Measurements from ENCODE around the gene PYGM.

PYGM gene

GRCh38 chr11:64753019-64753379, 6.8 kb downstream of the PYGM start:
- in situ Hi-C loops (cut with MboI; ENCODE audit: low sequenced_read_pairs, unreplicated experiment), result no loop called here
- no peak for DNase-seq (ENCODE audit: low spot score)
- TF ChIP-seq, protein P1, sequence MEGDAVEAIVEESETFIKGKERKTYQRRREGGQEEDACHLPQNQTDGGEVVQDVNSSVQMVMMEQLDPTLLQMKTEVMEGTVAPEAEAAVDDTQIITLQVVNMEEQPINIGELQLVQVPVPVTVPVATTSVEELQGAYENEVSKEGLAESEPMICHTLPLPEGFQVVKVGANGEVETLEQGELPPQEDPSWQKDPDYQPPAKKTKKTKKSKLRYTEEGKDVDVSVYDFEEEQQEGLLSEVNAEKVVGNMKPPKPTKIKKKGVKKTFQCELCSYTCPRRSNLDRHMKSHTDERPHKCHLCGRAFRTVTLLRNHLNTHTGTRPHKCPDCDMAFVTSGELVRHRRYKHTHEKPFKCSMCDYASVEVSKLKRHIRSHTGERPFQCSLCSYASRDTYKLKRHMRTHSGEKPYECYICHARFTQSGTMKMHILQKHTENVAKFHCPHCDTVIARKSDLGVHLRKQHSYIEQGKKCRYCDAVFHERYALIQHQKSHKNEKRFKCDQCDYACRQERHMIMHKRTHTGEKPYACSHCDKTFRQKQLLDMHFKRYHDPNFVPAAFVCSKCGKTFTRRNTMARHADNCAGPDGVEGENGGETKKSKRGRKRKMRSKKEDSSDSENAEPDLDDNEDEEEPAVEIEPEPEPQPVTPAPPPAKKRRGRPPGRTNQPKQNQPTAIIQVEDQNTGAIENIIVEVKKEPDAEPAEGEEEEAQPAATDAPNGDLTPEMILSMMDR (IDR thresholded peaks at IDR 0.05; ENCODE audit: borderline replicate concordance, control extremely low read depth, extremely low read depth, insufficient read depth, missing control alignments), result no peak

GRCh38 chr11:64752175-64752970, 7.4 kb downstream of the PYGM start:
- TF ChIP-seq, protein P1 (IDR thresholded peaks at IDR 0.05; ENCODE audit: borderline replicate concordance, control extremely low read depth, extremely low read depth, insufficient read depth, missing control alignments), result no peak
- no peak for DNase-seq (ENCODE audit: low spot score)
- in situ Hi-C loops (cut with MboI; ENCODE audit: low sequenced_read_pairs, unreplicated experiment), result no loop called here

DNA sequence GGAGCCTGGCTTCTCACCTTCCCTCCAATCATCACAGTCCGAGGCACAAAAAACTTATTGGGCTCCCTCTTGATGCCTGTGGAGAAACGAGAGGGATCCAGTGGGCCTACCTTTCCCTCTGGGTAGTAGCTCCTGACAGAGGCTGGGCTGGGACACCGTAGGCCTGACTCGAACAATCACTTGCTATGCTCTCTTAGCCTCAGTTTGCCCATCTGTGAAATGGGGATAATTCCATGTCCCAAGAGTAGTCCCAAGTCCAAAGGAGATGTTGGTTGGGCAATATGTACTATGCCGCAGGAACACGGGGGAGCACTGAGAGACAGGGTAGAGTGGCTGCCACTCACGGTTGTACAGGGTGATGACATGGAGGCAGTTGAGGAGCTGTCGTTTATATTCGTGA, 8.2 kb downstream of the PYGM start:
- in situ Hi-C loops (cut with MboI; ENCODE audit: low sequenced_read_pairs, unreplicated experiment), result no loop called here
- DNase-seq (ENCODE audit: low spot score), result no peak
- TF ChIP-seq, protein P1 (IDR thresholded peaks at IDR 0.05; ENCODE audit: borderline replicate concordance, control extremely low read depth, extremely low read depth, insufficient read depth, missing control alignments), result no peak

GRCh38 chr11:64751136-64751535, 8.6 kb downstream of the PYGM start:
- TF ChIP-seq, protein P1 (IDR thresholded peaks at IDR 0.05; ENCODE audit: borderline replicate concordance, control extremely low read depth, extremely low read depth, insufficient read depth, missing control alignments), result no peak
- in situ Hi-C loops (cut with MboI; ENCODE audit: low sequenced_read_pairs, unreplicated experiment), result no loop called here
- DNase-seq (ENCODE audit: low spot score), result no peak

- in situ Hi-C loops (cut with MboI; ENCODE audit: low sequenced_read_pairs, unreplicated experiment), result no loop called here
These were observed 9.3 kb downstream of the PYGM start for GRCh38 chr11:64750361-64751054.

GRCh38 chr11:64747961-64748665, 11.7 kb downstream of the PYGM start:
- in situ Hi-C loops (cut with MboI; ENCODE audit: low sequenced_read_pairs, unreplicated experiment), result no loop called here
- TF ChIP-seq, protein P1 (IDR thresholded peaks at IDR 0.05; ENCODE audit: borderline replicate concordance, control extremely low read depth, extremely low read depth, insufficient read depth, missing control alignments), result no peak
- no peak for DNase-seq (ENCODE audit: low spot score)

More at GRCh38 chr11:64750361-64751054, 9.3 kb downstream of the PYGM start:
- TF ChIP-seq, protein P1 (IDR thresholded peaks at IDR 0.05; ENCODE audit: borderline replicate concordance, control extremely low read depth, extremely low read depth, insufficient read depth, missing control alignments), result no peak
- no peak for DNase-seq (ENCODE audit: low spot score)

Measured in GM13976 (cell line).